H1 (cell line): Measurements from ENCODE around the gene ADAM12. TPM values are rescaled to one million over a fixed set of nuclear protein-coding genes. Genes with fewer than 3 reads are reported as not detected.

Experiments
- CTCF ChIA-PET: fragments of 300-600 bp; sonication (Branson Sonifier 250); formaldehyde crosslinking; loops from one replicate; lab custom pipeline; 2021; ENCODE audit not compliant: partially characterized antibody; lab: Charles Lee
- POLR2A ChIA-PET: fragments of 300-600 bp; sonication (Branson Sonifier 250); formaldehyde crosslinking; loops from one replicate; lab custom pipeline; 2021; ENCODE audit warnings: inconsistent platforms; ENCODE audit not compliant: partially characterized antibody; lab: Charles Lee
- DNase-seq, 2 experiments: peaks; one replicate each; pipeline versions ENCODE4 v3.0.0 to v3.0.0-alpha.2; 2010 to 2022; ENCODE audit warnings: low spot score in 2 of 2, low read depth in 1 of 2, mixed read lengths in 1 of 2
- FAIRE-seq: peaks from 2 replicates; lab custom pipeline; 2011; peaks lifted over from hg19 to GRCh38; lab: Jason Lieb, UNC
- H2AFZ ChIP-seq: 2 replicates; pipeline ENCODE4 v1.8.1; 2012; ENCODE audit warnings: low read length, inconsistent platforms
- H2AK5ac ChIP-seq: 2 replicates; pipeline ENCODE4 v1.6.1; 2013; ENCODE audit warnings: low read depth, low read length
- H2BK120ac ChIP-seq: replicated peaks from 2 replicates; pipeline ENCODE3; 2013; ENCODE audit warnings: low read depth, low read length, inconsistent platforms
- H2BK12ac ChIP-seq: 2 replicates; pipeline ENCODE4 v1.6.1; 2013; ENCODE audit warnings: low read depth, low read length
- H2BK15ac ChIP-seq: 2 replicates; pipeline ENCODE4 v1.6.1; 2013; ENCODE audit warnings: low read length
- H2BK20ac ChIP-seq: 2 replicates; pipeline ENCODE4 v1.6.1; 2013; ENCODE audit warnings: low read length
- H2BK5ac ChIP-seq: 2 replicates; pipeline ENCODE4 v1.6.1; 2013; ENCODE audit warnings: low read depth, low read length
- H3K14ac ChIP-seq: 2 replicates; pipeline ENCODE4 v1.6.1; 2013; ENCODE audit warnings: inconsistent platforms; ENCODE audit not compliant: insufficient read length
- H3K18ac ChIP-seq: 2 replicates; pipeline ENCODE4 v1.6.1; 2013; ENCODE audit warnings: low read length; ENCODE audit errors: extremely low read depth
- H3K23ac ChIP-seq: 2 replicates; pipeline ENCODE4 v1.6.1; 2013; ENCODE audit warnings: inconsistent platforms; ENCODE audit not compliant: insufficient read length
- H3K23me2 ChIP-seq: 2 replicates; pipeline ENCODE4 v1.6.1; 2013; ENCODE audit warnings: low read depth, low read length
- H3K27ac ChIP-seq: 2 replicates; pipeline ENCODE4 v1.6.1; 2011; ENCODE audit warnings: low read depth, low read length, inconsistent platforms
- H3K27me3 ChIP-seq, 4 experiments: replicated peaks in 1 of 4; 1 replicate in 1 of 4; 2 replicates in 3 of 4; pipeline versions ENCODE4 v1.6.1 to v1.8.1; 2011 to 2013; ENCODE audit warnings: low read length in 3 of 4, mild to moderate bottlenecking in 3 of 4, inconsistent platforms in 2 of 4, mixed read lengths in 2 of 4, moderate library complexity in 1 of 4; ENCODE audit not compliant: control insufficient read depth in 3 of 4, insufficient read depth in 3 of 4; ENCODE audit errors: extremely low read depth in 1 of 4
- H3K36me3 ChIP-seq, 4 experiments: 2 replicates each; pipeline versions ENCODE4 v1.6.1 to v1.8.1; 2011 to 2013; ENCODE audit warnings: mild to moderate bottlenecking in 4 of 4, low read length in 3 of 4, moderate library complexity in 2 of 4, control low read depth in 1 of 4, inconsistent platforms in 1 of 4; ENCODE audit not compliant: insufficient read depth in 4 of 4, control insufficient read depth in 2 of 4
- H3K4ac ChIP-seq: replicated peaks from 2 replicates; pipeline ENCODE3; 2013; ENCODE audit warnings: low read length, low read depth, mixed read lengths, inconsistent platforms; ENCODE audit not compliant: insufficient read length
- H3K4me1 ChIP-seq, 4 experiments: replicated peaks in 1 of 4; 1 replicate in 1 of 4; 2 replicates in 3 of 4; pipeline versions ENCODE4 v1.6.1 to v1.8.1; 2011 to 2013; ENCODE audit warnings: low read length in 3 of 4, inconsistent platforms in 2 of 4, mixed read lengths in 1 of 4; ENCODE audit not compliant: insufficient read depth in 4 of 4, control insufficient read depth in 3 of 4
- H3K4me2 ChIP-seq, 2 experiments: 2 replicates each; pipeline versions ENCODE4 v1.6.1 to v1.8.1; 2011 to 2013; ENCODE audit warnings: low read depth in 2 of 2, low read length in 2 of 2, control low read depth in 1 of 2, inconsistent platforms in 1 of 2, mild to moderate bottlenecking in 1 of 2; ENCODE audit not compliant: insufficient read depth in 1 of 2
- H3K4me3 ChIP-seq, 4 experiments: fragments of 200-600, 300-600 bp in 1 of 4; sonication (generic), shearing (Covaris generic), sonication (Bioruptor Twin) in 1 of 4; 2 replicates each; pipeline versions ENCODE4 v1.5.1 to v1.8.1; 2011 to 2016; ENCODE audit warnings: low read length in 4 of 4, low read depth in 3 of 4, control low read depth in 2 of 4, inconsistent platforms in 2 of 4, mild to moderate bottlenecking in 2 of 4, mixed read lengths in 1 of 4, moderate library complexity in 1 of 4; ENCODE audit not compliant: insufficient read depth in 2 of 4; ENCODE audit errors: extremely low read depth in 1 of 4
- H3K56ac ChIP-seq: replicated peaks from 2 replicates; pipeline ENCODE3; 2013; ENCODE audit warnings: low read depth, mild to moderate bottlenecking, mixed read lengths, low read length, inconsistent platforms; ENCODE audit not compliant: insufficient read length
- H3K79me1 ChIP-seq: 2 replicates; pipeline ENCODE4 v1.6.1; 2013; ENCODE audit warnings: low read depth, low read length, control low read depth
- H3K79me2 ChIP-seq, 2 experiments: 2 replicates each; pipeline versions ENCODE4 v1.6.1 to v1.8.1; 2012 to 2013; ENCODE audit warnings: low read length in 2 of 2, mild to moderate bottlenecking in 2 of 2, inconsistent platforms in 1 of 2; ENCODE audit not compliant: insufficient read depth in 2 of 2, control insufficient read depth in 1 of 2
- H3K9ac ChIP-seq, 4 experiments: replicated peaks in 1 of 4; 1 replicate in 1 of 4; 2 replicates in 3 of 4; pipeline versions ENCODE4 v1.6.1 to v1.8.1; 2011 to 2013; ENCODE audit warnings: low read depth in 3 of 4, low read length in 3 of 4, control low read depth in 2 of 4, mild to moderate bottlenecking in 2 of 4, moderate library complexity in 2 of 4, inconsistent platforms in 1 of 4; ENCODE audit errors: extremely low read depth in 1 of 4
- H3K9me3 ChIP-seq, 2 experiments: 2 replicates each; pipeline versions ENCODE4 v1.6.1 to v1.8.1; 2012 to 2013; ENCODE audit warnings: mild to moderate bottlenecking in 2 of 2, moderate library complexity in 2 of 2, control low read depth in 1 of 2, inconsistent platforms in 1 of 2, low read depth in 1 of 2, low read length in 1 of 2, mixed read lengths in 1 of 2; ENCODE audit not compliant: insufficient read depth in 2 of 2
- H4K20me1 ChIP-seq, 2 experiments: replicated peaks in 1 of 2; 2 replicates each; pipeline versions ENCODE3 to v1.8.1; 2011 to 2013; ENCODE audit warnings: inconsistent platforms in 2 of 2, low read length in 2 of 2, mild to moderate bottlenecking in 1 of 2; ENCODE audit not compliant: insufficient read depth in 2 of 2, control insufficient read depth in 1 of 2
- H4K5ac ChIP-seq: 2 replicates; pipeline ENCODE4 v1.6.1; 2013; ENCODE audit warnings: low read length, low read depth, mixed read lengths, inconsistent platforms; ENCODE audit not compliant: insufficient read length
- H4K8ac ChIP-seq: 2 replicates; pipeline ENCODE4 v1.8.0; 2013; ENCODE audit warnings: mild to moderate bottlenecking, moderate library complexity, low read length, inconsistent platforms; ENCODE audit not compliant: insufficient read depth; ENCODE audit errors: extremely low read depth
- H4K91ac ChIP-seq: replicated peaks from 2 replicates; pipeline ENCODE3; 2013; ENCODE audit warnings: low read length, mixed read lengths, inconsistent platforms; ENCODE audit not compliant: insufficient read length
- KDM4A ChIP-seq: IDR thresholded peaks from one replicate; pipeline ENCODE4 v1.7.1; 2012; ENCODE audit warnings: low read depth, mild to moderate bottlenecking, moderate library complexity, low read length, inconsistent platforms; ENCODE audit not compliant: severe bottlenecking
- WGBS, 2 experiments: shearing (Covaris generic) in 1 of 2; methylation state at CpG; one replicate each; pipeline versions ENCODE4 v1.1.6 to v1.1.7; 2013 to 2015; ENCODE audit warnings: low lambda C conversion rate in 2 of 2, mixed read lengths in 2 of 2, inconsistent platforms in 1 of 2, low coverage in 1 of 2, missing lambda C conversion rate in 1 of 2; ENCODE audit not compliant: insufficient replicate concordance in 2 of 2, insufficient coverage in 1 of 2, insufficient read length in 1 of 2; ENCODE audit errors: extremely low coverage in 1 of 2, missing lambda C conversion rate in 1 of 2; 5-methylcytosine and 5-hydroxymethylcytosine counted together
- polyA plus RNA-seq, 7 experiments: library from polyadenylated mRNA; depleted of rRNA in 3 of 7; stranded (reverse) in 5 of 7; unstranded in 2 of 7; fragments of >200 nt in 5 of 7; fragments of 200-250 nt in 2 of 7; gene quantifications; 1 replicate in 5 of 7; 2 replicates in 1 of 7; 4 replicates in 1 of 7; pipeline versions ENCODE4 v1.2.1 to v1.2.3, GENCODE V29; 2011 to 2013; ENCODE audit warnings: missing spikeins in 2 of 7, mixed read lengths in 2 of 7
- total RNA-seq: library from RNA; stranded (reverse); fragmentation: NEBNext Ultra II Directional; extraction: Animal tissue kit (Norgen Biotek cat#: 25700); gene quantifications from 2 replicates; pipeline ENCODE4 v1.2.1, GENCODE V29; 2021

The ADAM12 gene
- total and polyA plus RNA-seq, 2 of the 8 experiments (the other 6 are each of a cell fraction or from before 2014, with no cell fraction given), result 0.07 to 0.17 TPM

- no peak overlapping the region for H2BK20ac ChIP-seq
- no peak overlapping the region for H3K27ac ChIP-seq
- H4K8ac ChIP-seq, result no peak overlapping the region; the same call in 1 of the 2 replicates
- H3K4me3 ChIP-seq, result no peak overlapping the region
- no peaks in the 10 kb centered on the region for H3K36me3 ChIP-seq
- H4K20me1 ChIP-seq, result no peaks in the 10 kb centered on the region
- H3K14ac ChIP-seq, result no peak overlapping the region
- H3K79me2 ChIP-seq, result no peaks in the 10 kb centered on the region
- no peak overlapping the region for H2BK120ac ChIP-seq
- H2BK15ac ChIP-seq, result no peak overlapping the region
- no peaks in the 10 kb centered on the region for H3K9me3 ChIP-seq
- H4K91ac ChIP-seq, result no peak overlapping the region
- no peak overlapping the region for H2BK12ac ChIP-seq
- H3K4me1 ChIP-seq, result peaks cover 0 to 3% (median 0%) of the 10 kb centered on the region in 4 experiments; a peak in 2 of 7 replicates
- no peak overlapping the region for H2AK5ac ChIP-seq
- H3K9ac ChIP-seq, result no peak overlapping the region
- no peak for DNase-seq
- no peak for FAIRE-seq
- WGBS, 2 experiments, result 97% methylated on average over 7 of the region's 9 CpGs; no CpG with 5 or more reads in 1 of the 2 experiments
- no peak overlapping the region for H2BK5ac ChIP-seq
- no peaks in the 10 kb centered on the region for H3K27me3 ChIP-seq
- no peak overlapping the region for H4K5ac ChIP-seq
- no peaks in the 10 kb centered on the region for H3K79me1 ChIP-seq
- no peak overlapping the region for H3K18ac ChIP-seq
- H2AFZ ChIP-seq, result no peak overlapping the region
- H3K4me2 ChIP-seq, result no peak overlapping the region
- ChIA-PET POLR2A (no interaction called here), CTCF (interaction anchor here (1.1 kb wide), 1 partner anchor 15 kb away, joined by 3 read pairs; no protein-coding TSS in a partner anchor)
- H3K4ac ChIP-seq, result no peak overlapping the region
- no peak overlapping the region for H3K23ac ChIP-seq
- no peak overlapping the region for H3K56ac ChIP-seq
- peaks cover 4% of the 10 kb centered on the region; the same call in 1 of the 2 replicates for H3K23me2 ChIP-seq
- no peak for TF ChIP-seq KDM4A
These were observed 305.3 kb downstream of the ADAM12 start for GRCh38 chr10:126083009-126083408.
